ENCODE results near the gene REV3L. TPM values are rescaled to one million over a fixed set of nuclear protein-coding genes. Genes with fewer than 3 reads are reported as not detected.
"Not testable (repeated sequence)": the region's sequence is repeated elsewhere in the genome, so short reads cannot be mapped to it uniquely, and the experiment has no call there.

REV3L gene
- total RNA-seq, 1 donor from 2014 or later: 19.7 TPM

DNA sequence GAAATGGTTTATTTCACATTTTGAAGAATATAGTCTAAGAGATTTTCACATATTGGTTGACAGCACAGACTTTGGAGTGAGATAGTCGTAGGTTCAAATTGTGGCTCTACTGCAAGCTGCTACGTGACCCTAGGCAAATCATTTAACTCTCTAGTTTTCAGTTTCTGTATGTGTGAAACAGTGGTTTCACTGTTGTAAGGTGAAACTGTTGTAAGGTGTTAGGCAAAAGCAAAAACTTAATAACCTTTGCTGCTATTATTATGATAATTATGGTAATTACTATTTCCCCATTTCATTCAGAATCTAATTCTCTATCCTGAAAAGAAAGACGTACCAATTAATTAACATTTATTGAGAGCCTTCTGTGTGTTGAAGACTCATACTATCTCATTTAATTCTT lies 144.2 kb downstream of the REV3L start:
- H3K27ac Mint-ChIP-seq (ENCODE audit: unreplicated experiment): no peak overlapping the region
- H3K9me3 Mint-ChIP-seq (ENCODE audit: unreplicated experiment): no peaks in the 10 kb centered on the region
- TF ChIP-seq CTCF (IDR thresholded peaks at IDR 0.05; ENCODE audit: unreplicated experiment): no peak
- no peak overlapping the region for H3K4me3 Mint-ChIP-seq (ENCODE audit: unreplicated experiment)
- H3K36me3 Mint-ChIP-seq (ENCODE audit: low read depth, unreplicated experiment): no peaks in the 10 kb centered on the region
- no peak for DNase-seq (ENCODE audit: low spot score)
- H3K27me3 Mint-ChIP-seq (ENCODE audit: unreplicated experiment): no peaks in the 10 kb centered on the region
- H3K4me1 Mint-ChIP-seq (ENCODE audit: unreplicated experiment): peaks cover 4% of the 10 kb centered on the region

DNA sequence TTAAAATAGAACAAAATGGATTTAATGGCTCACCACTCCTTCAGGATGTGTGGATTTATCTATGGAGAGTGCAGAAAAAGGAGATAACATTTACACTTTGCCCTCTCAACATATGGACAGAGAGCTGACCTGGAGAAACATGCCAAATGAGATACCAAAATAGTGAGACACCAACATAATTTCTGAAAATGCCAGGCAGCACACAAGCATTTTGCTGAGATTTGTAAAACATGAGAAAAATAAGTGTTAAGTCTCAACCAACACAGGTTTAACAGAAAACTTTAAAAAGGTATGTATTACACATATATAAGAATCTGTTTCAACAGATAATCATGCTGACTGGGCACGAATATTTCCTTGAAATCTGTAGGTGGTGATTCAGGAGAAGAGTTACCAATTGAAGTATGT lies 145.2 kb downstream of the REV3L start:
- Mint-ChIP-seq H3K9me3 (ENCODE audit: unreplicated experiment) (no peaks in the 10 kb centered on the region), H3K36me3 (ENCODE audit: low read depth, unreplicated experiment) (no peaks in the 10 kb centered on the region), H3K4me1 (ENCODE audit: unreplicated experiment) (peaks cover 4% of the 10 kb centered on the region), H3K27ac (ENCODE audit: unreplicated experiment) (no peak overlapping the region), H3K4me3 (ENCODE audit: unreplicated experiment) (no peak overlapping the region), H3K27me3 (ENCODE audit: unreplicated experiment) (no peaks in the 10 kb centered on the region)
- DNase-seq (ENCODE audit: low spot score): no peak
- TF ChIP-seq CTCF (IDR thresholded peaks at IDR 0.05; ENCODE audit: unreplicated experiment): no peak

DNA sequence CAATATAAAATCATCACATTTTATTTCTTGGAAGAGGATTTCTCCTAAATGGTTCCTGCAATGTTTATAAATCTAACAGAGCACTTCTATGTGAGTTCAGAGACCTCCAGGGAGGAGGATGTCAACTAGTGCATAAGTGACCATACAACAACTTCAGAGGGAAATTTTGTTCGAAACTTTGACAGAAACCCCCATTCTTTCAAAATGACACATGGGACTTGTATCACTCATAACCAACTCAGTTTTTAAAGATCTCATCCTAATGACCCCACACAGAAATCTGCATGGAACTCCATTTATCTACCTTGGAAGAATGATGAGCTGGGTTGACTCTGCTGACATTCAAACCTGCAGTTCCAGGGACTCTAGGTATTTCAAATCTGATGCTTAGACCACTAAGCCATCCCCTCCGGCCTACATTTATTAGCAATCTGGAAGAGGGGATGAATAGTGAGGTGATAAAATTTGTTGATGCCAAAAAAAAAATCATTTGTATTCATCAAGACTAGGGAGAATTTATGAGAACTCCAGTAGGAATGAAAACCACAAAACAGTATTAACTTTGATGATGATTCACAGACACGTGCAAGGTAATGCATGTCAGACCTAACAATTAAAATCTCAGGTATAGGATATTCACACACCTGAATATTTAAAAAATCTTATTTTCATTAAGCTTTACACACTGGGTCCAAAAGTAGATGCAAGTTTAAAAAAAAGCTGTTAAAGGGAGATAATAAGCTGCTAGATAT lies 153.0 kb downstream of the REV3L start:
- H3K4me3 Mint-ChIP-seq (ENCODE audit: unreplicated experiment): no peak overlapping the region
- H3K27ac Mint-ChIP-seq (ENCODE audit: unreplicated experiment): no peak overlapping the region
- no peaks in the 10 kb centered on the region for H3K27me3 Mint-ChIP-seq (ENCODE audit: unreplicated experiment)
- TF ChIP-seq CTCF (IDR thresholded peaks at IDR 0.05; ENCODE audit: unreplicated experiment): no peak
- H3K36me3 Mint-ChIP-seq (ENCODE audit: low read depth, unreplicated experiment): no peaks in the 10 kb centered on the region
- H3K9me3 Mint-ChIP-seq (ENCODE audit: unreplicated experiment): no peaks in the 10 kb centered on the region
- H3K4me1 Mint-ChIP-seq (ENCODE audit: unreplicated experiment): no peaks in the 10 kb centered on the region
- DNase-seq (ENCODE audit: low spot score): no peak

DNA sequence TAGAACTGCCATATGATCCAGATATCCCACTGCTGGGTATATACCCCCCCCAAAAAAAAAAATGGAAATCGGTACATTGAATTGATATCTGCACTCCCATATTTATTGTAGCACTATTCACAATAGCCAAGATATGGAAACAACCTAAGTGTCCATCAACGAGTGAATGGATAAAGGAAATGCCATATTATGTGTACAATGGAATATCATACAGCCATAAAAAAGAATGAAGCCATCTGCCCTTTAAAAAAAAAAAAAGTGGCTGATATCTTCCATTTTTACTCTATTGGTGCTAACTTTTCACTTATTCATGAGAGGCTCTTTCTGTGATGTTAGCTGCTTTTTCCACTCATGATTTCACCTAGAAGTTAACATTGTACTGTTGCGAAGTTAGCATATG lies 156.5 kb downstream of the REV3L start:
- TF ChIP-seq CTCF (IDR thresholded peaks at IDR 0.05; ENCODE audit: unreplicated experiment): no peak

GRCh38 chr6:111322145-111322544 lies 160.9 kb downstream of the REV3L start:
- Mint-ChIP-seq H3K9me3 (ENCODE audit: unreplicated experiment) (no peaks in the 10 kb centered on the region), H3K4me1 (ENCODE audit: unreplicated experiment) (no peaks in the 10 kb centered on the region), H3K27me3 (ENCODE audit: unreplicated experiment) (no peaks in the 10 kb centered on the region), H3K4me3 (ENCODE audit: unreplicated experiment) (no peak overlapping the region), H3K27ac (ENCODE audit: unreplicated experiment) (no peak overlapping the region), H3K36me3 (ENCODE audit: low read depth, unreplicated experiment) (no peaks in the 10 kb centered on the region)
- no peak for DNase-seq (ENCODE audit: low spot score)
- TF ChIP-seq CTCF (IDR thresholded peaks at IDR 0.05; ENCODE audit: unreplicated experiment): no peak

More for the DNA sequence above, 156.5 kb downstream of the REV3L start:
- H3K27me3 Mint-ChIP-seq (ENCODE audit: unreplicated experiment): no peaks in the 10 kb centered on the region
- H3K4me3 Mint-ChIP-seq (ENCODE audit: unreplicated experiment): no peak overlapping the region
- no peaks in the 10 kb centered on the region for H3K9me3 Mint-ChIP-seq (ENCODE audit: unreplicated experiment)
- no peaks in the 10 kb centered on the region for H3K4me1 Mint-ChIP-seq (ENCODE audit: unreplicated experiment)
- H3K36me3 Mint-ChIP-seq (ENCODE audit: low read depth, unreplicated experiment): no peaks in the 10 kb centered on the region
- H3K27ac Mint-ChIP-seq (ENCODE audit: unreplicated experiment): no peak overlapping the region
- no peak for DNase-seq (ENCODE audit: low spot score)

DNA sequence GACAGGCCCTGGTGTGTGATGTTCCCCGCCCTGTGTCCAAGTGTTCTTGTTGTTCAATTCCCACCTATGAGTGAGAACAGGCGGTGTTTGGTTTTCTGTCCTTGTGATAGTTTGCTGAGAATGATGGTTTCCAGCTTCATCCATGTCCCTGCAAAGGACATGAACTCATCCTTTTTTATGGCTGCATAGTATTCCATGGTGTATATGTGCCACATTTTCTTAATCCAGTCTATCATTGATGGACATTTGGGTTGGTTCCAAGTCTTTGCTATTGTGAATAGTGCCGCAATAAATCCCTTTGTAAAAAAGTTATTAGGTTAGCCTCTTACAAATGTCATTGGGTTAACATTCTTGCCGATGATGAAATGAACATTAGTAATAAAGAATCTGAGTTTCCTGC lies 175.1 kb downstream of the REV3L start:
- DNase-seq (ENCODE audit: low spot score); H3K9me3 Mint-ChIP-seq (ENCODE audit: unreplicated experiment); H3K27me3 Mint-ChIP-seq (ENCODE audit: unreplicated experiment); H3K4me3 Mint-ChIP-seq (ENCODE audit: unreplicated experiment); H3K4me1 Mint-ChIP-seq (ENCODE audit: unreplicated experiment); H3K27ac Mint-ChIP-seq (ENCODE audit: unreplicated experiment): not testable (repeated sequence)
- H3K36me3 Mint-ChIP-seq (ENCODE audit: low read depth, unreplicated experiment): peaks cover 21% of the 10 kb centered on the region

Data from endothelial cell (in vitro differentiated cells).